HepG2 (cell line): ENCODE results near the gene NDUFB6. TPM values are rescaled to one million over a fixed set of nuclear protein-coding genes. Genes with fewer than 3 reads are reported as not detected.

Experiments
- ATAC-seq: fragments of 200-7000 bp; cut with Tn5 transposase; 3 replicates; pipeline ENCODE4 v1.9.1; 2020; ENCODE audit warnings: mild to moderate bottlenecking, moderate library complexity
- BruUV-seq: library from RNA; stranded (reverse); fragments of 400-500 nt; replicated peaks from 2 replicates; lab custom pipeline; 2021; lab: Mats Ljungman, UMichigan
- CTCF ChIA-PET: fragments of 300-600 bp; formaldehyde crosslinking; extraction: SDS; loops from one replicate; lab custom pipeline; 2021; ENCODE audit warnings: low total read pairs, inconsistent platforms, low intra/inter-chr PET ratio; lab: Yijun Ruan, JAX
- POLR2A ChIA-PET: fragments of 350-600 bp; sonication (Branson Sonifier 250); formaldehyde crosslinking; loops from one replicate; lab custom pipeline; 2020; ENCODE audit warnings: antibody characterized with exemption, inconsistent platforms; lab: Yijun Ruan, JAX
- DNase-seq: peaks from one replicate; pipeline ENCODE4 v3.0.0-alpha.2; 2015; ENCODE audit warnings: low spot score
- FAIRE-seq: peaks from 3 replicates; lab custom pipeline; 2011; peaks lifted over from hg19 to GRCh38; lab: Jason Lieb, UNC
- H2AFZ ChIP-seq: one replicate; pipeline ENCODE4 v1.6.1; 2011; ENCODE audit warnings: low read length, inconsistent platforms
- H3K27ac ChIP-seq: fragments of 300-600 bp; 3 replicates; pipeline ENCODE4 v1.8.0; 2011; ENCODE audit warnings: mixed run types, mild to moderate bottlenecking, mixed read lengths, low read length, inconsistent platforms; ENCODE audit not compliant: insufficient read depth; ENCODE audit errors: extremely low read length
- H3K27me3 ChIP-seq, 2 experiments: fragments of 200-600 bp in 1 of 2; 2 replicates in 1 of 2; 3 replicates in 1 of 2; pipeline versions ENCODE4 v1.6.0 to v1.8.0; 2011; ENCODE audit warnings: low read length in 2 of 2, mild to moderate bottlenecking in 2 of 2, moderate library complexity in 2 of 2, inconsistent platforms in 1 of 2; ENCODE audit not compliant: insufficient read depth in 2 of 2, control insufficient read depth in 1 of 2
- H3K36me3 ChIP-seq, 2 experiments: fragments of 200-600 bp in 1 of 2; replicated peaks in 1 of 2; 2 replicates in 1 of 2; 3 replicates in 1 of 2; pipeline versions ENCODE4 v1.5.1 to v1.8.0; 2011; ENCODE audit warnings: low read length in 2 of 2, inconsistent platforms in 1 of 2; ENCODE audit not compliant: insufficient read depth in 2 of 2, control insufficient read depth in 1 of 2
- H3K4me1 ChIP-seq: 2 replicates; pipeline ENCODE4 v1.5.1; 2012; ENCODE audit warnings: low read length, inconsistent platforms; ENCODE audit not compliant: insufficient read depth
- H3K4me2 ChIP-seq: 2 replicates; pipeline ENCODE4 v1.6.0; 2011; ENCODE audit warnings: low read depth, low read length, inconsistent platforms
- H3K4me3 ChIP-seq, 3 experiments: fragments of 200-600 bp in 1 of 3; sonication (generic), shearing (Covaris generic) in 1 of 3; replicated peaks in 1 of 3; 2 replicates each; pipeline ENCODE4 v1.5.1; 2011 to 2016; ENCODE audit warnings: low read length in 3 of 3, inconsistent platforms in 2 of 3, low read depth in 2 of 3, mild to moderate bottlenecking in 2 of 3, control low read depth in 1 of 3, mixed read lengths in 1 of 3; ENCODE audit not compliant: insufficient read depth in 1 of 3
- H3K79me2 ChIP-seq: one replicate; pipeline ENCODE4 v1.6.1; 2011; ENCODE audit warnings: low read length, inconsistent platforms; ENCODE audit not compliant: insufficient read depth
- H3K9ac ChIP-seq: 2 replicates; pipeline ENCODE4 v1.6.0; 2011; ENCODE audit warnings: mild to moderate bottlenecking, low read depth, low read length, inconsistent platforms; ENCODE audit not compliant: insufficient read depth
- H3K9me3 ChIP-seq: 2 replicates; pipeline ENCODE4 v1.5.1; 2012; ENCODE audit warnings: mild to moderate bottlenecking, low read length
- H4K20me1 ChIP-seq: 2 replicates; pipeline ENCODE4 v1.6.0; 2011; ENCODE audit warnings: inconsistent platforms, mild to moderate bottlenecking, low read length, moderate library complexity; ENCODE audit not compliant: insufficient read depth
- AGO2 ChIP-seq: fragments of 200-400 bp; formaldehyde crosslinking; optimal IDR thresholded peaks from 2 replicates; pipeline ENCODE3; 2017; ENCODE audit warnings: mild to moderate bottlenecking, low read depth, low read length, moderate library complexity
- ATM ChIP-seq: fragments of 450-650 bp; IDR thresholded peaks from 2 replicates; pipeline ENCODE4 v1.7.1; 2017; ENCODE audit warnings: mild to moderate bottlenecking, borderline replicate concordance
- GABPA ChIP-seq, 2 experiments: IDR thresholded peaks; 2 replicates each; pipeline ENCODE4 v1.6.1; 2011 to 2016; ENCODE audit warnings: low read depth in 2 of 2, low read length in 1 of 2, missing biosample characterization in 1 of 2, missing genetic modification characterization in 1 of 2
- NAIF1 ChIP-seq: sonication (generic); formaldehyde crosslinking; IDR thresholded peaks from 2 replicates; pipeline ENCODE4 v1.5.0; 2020; ENCODE audit warnings: mild to moderate bottlenecking, missing genetic modification reagents, borderline replicate concordance
- POLR2AphosphoS5 ChIP-seq: IDR thresholded peaks from 2 replicates; pipeline ENCODE4 v1.6.1; 2012; ENCODE audit warnings: low read depth, low read length
- RELA ChIP-seq: sonication (generic); formaldehyde crosslinking; IDR thresholded peaks from 2 replicates; pipeline ENCODE4 v1.4.0; 2020; ENCODE audit warnings: missing genetic modification reagents
- TBX2 ChIP-seq: sonication (generic); formaldehyde crosslinking; IDR thresholded peaks from 2 replicates; pipeline ENCODE4 v1.5.0; 2020; ENCODE audit warnings: missing genetic modification reagents, mild to moderate bottlenecking, borderline replicate concordance
- ZKSCAN5 ChIP-seq: sonication (generic); formaldehyde crosslinking; IDR thresholded peaks from 2 replicates; pipeline ENCODE4 v1.5.1; 2020; ENCODE audit warnings: mild to moderate bottlenecking, missing genetic modification reagents
- ZNF253 ChIP-seq: sonication (generic); formaldehyde crosslinking; IDR thresholded peaks from 2 replicates; pipeline ENCODE4 v1.8.0; 2022; ENCODE audit warnings: mild to moderate bottlenecking, missing genetic modification reagents, borderline replicate concordance
- ZNF605 ChIP-seq: sonication (generic); formaldehyde crosslinking; IDR thresholded peaks from 2 replicates; pipeline ENCODE4 v1.8.0; 2022; ENCODE audit warnings: mild to moderate bottlenecking, missing genetic modification reagents
- WGBS: methylation state at CpG from one replicate; pipeline ENCODE4 v1.1.6; 2017; ENCODE audit warnings: low lambda C conversion rate; 5-methylcytosine and 5-hydroxymethylcytosine counted together
- in situ Hi-C: cut with HindIII; loops from 2 replicates; pipeline ENCODE4 v1.10.0; 2017; ENCODE audit warnings: low pct_unique_long_range_greater_than_20kb; ENCODE audit not compliant: extremely low pct_ligation_motif_present
- intact Hi-C: fragments of 100-400 bp; cut with micrococcal nuclease; formaldehyde crosslinking; loops from one replicate; pipeline ENCODE4 v1.10.0; 2022; ENCODE audit not compliant: unreplicated experiment
- polyA plus RNA-seq, 8 experiments: library from polyadenylated mRNA; depleted of rRNA in 3 of 8; stranded (reverse) in 7 of 8; unstranded in 1 of 8; fragments of >200 nt; fragmentation: Illumina TruSeq in 4 of 8; extraction: Trizol in 4 of 8; gene quantifications; 2 replicates each; pipeline versions ENCODE4 v1.2.1 to v1.2.3, GENCODE V29; 2011 to 2016; ENCODE audit warnings: low read depth in 4 of 8, missing spikeins in 1 of 8, mixed read lengths in 1 of 8; ENCODE audit not compliant: insufficient read depth in 1 of 8
- total RNA-seq, 5 experiments: library from RNA; depleted of rRNA; stranded (reverse); fragments of >200 nt; fragmentation: Illumina TruSeq; extraction: Trizol; gene quantifications; 2 replicates each; pipeline ENCODE4 v1.2.3, GENCODE V29; 2016; ENCODE audit warnings: low read depth in 1 of 5
- TF ChIP-seq, protein P1 (sequence below): sonication (generic); IDR thresholded peaks from 2 replicates; pipeline ENCODE4 v1.6.1; 2016; ENCODE audit warnings: low read depth, borderline replicate concordance
- TF ChIP-seq, protein P2 (sequence below): sonication (generic); formaldehyde crosslinking; IDR thresholded peaks from 2 replicates; pipeline ENCODE4 v1.5.0; 2020; ENCODE audit warnings: mild to moderate bottlenecking, missing genetic modification reagents, moderate library complexity
- TF ChIP-seq, protein P3 (sequence below): sonication (generic); formaldehyde crosslinking; IDR thresholded peaks from 2 replicates; pipeline ENCODE4 v1.4.0; 2020; ENCODE audit warnings: missing genetic modification reagents, borderline replicate concordance

The NDUFB6 gene
- total and polyA plus RNA-seq, 2 of the 13 experiments (the other 11 are each of a cell fraction or from before 2014, with no cell fraction given), result 31.2 to 81.9 TPM

GRCh38 chr9:32570262-32570661 lies 2.7 kb downstream of the NDUFB6 start:
- in situ Hi-C loops, result loop anchor here (5.0 kb wide), 1 partner anchor 188 kb away; the partner anchor contains the start of gene ACO1
- Histone ChIP-seq H3K36me3 (peaks cover 7 to 34% of the 10 kb centered on the region in 2 experiments; a peak in 4 of 5 replicates), H3K4me1 (peaks cover 24% of the 10 kb centered on the region), H3K79me2 (peaks cover 32% of the 10 kb centered on the region), H3K4me2 (no peak overlapping the region), H3K27ac (no peak overlapping the region), H3K4me3 (no peak overlapping the region), H3K9me3 (no peaks in the 10 kb centered on the region), H3K27me3 (no peaks in the 10 kb centered on the region; a peak in 1 of 5 replicates), H2AFZ (no peak overlapping the region), H4K20me1 (no peaks in the 10 kb centered on the region), H3K9ac (no peak overlapping the region)
- DNase-seq, result no peak
- intact Hi-C loops, result no loop called here
- POLR2A ChIA-PET, result no interaction called here
- ATAC-seq, result no peak
- WGBS, result 98% methylated on average over 4 of the region's 4 CpGs
- CTCF ChIA-PET, result interaction anchor here (1.2 kb wide), 1 partner anchor 191 kb away, joined by 4 read pairs; no protein-coding TSS in a partner anchor
- no peak for FAIRE-seq
- no TSS peak for BruUV-seq
- TF ChIP-seq, protein P1, sequence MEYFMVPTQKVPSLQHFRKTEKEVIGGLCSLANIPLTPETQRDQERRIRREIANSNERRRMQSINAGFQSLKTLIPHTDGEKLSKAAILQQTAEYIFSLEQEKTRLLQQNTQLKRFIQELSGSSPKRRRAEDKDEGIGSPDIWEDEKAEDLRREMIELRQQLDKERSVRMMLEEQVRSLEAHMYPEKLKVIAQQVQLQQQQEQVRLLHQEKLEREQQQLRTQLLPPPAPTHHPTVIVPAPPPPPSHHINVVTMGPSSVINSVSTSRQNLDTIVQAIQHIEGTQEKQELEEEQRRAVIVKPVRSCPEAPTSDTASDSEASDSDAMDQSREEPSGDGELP, result no peak
- TF ChIP-seq ATM (no peak), ZKSCAN5 (CRISPR knock-in tag) (no peak), AGO2 (no peak), ZNF605 (CRISPR knock-in tag) (no peak), GABPA (IDR thresholded peaks at IDR 0.05; ENCODE audit: low read depth, low read length) (no peak), GABPA (CRISPR knock-in tag; IDR thresholded peaks at IDR 0.05; ENCODE audit: low read depth) (no peak), TBX2 (CRISPR knock-in tag) (no peak), NAIF1 (CRISPR knock-in tag) (no peak), RELA (CRISPR knock-in tag) (no peak), POLR2AphosphoS5 (no peak), ZNF253 (CRISPR knock-in tag) (no peak)
- TF ChIP-seq, protein P2, sequence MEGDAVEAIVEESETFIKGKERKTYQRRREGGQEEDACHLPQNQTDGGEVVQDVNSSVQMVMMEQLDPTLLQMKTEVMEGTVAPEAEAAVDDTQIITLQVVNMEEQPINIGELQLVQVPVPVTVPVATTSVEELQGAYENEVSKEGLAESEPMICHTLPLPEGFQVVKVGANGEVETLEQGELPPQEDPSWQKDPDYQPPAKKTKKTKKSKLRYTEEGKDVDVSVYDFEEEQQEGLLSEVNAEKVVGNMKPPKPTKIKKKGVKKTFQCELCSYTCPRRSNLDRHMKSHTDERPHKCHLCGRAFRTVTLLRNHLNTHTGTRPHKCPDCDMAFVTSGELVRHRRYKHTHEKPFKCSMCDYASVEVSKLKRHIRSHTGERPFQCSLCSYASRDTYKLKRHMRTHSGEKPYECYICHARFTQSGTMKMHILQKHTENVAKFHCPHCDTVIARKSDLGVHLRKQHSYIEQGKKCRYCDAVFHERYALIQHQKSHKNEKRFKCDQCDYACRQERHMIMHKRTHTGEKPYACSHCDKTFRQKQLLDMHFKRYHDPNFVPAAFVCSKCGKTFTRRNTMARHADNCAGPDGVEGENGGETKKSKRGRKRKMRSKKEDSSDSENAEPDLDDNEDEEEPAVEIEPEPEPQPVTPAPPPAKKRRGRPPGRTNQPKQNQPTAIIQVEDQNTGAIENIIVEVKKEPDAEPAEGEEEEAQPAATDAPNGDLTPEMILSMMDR (CRISPR knock-in tag), result no peak
- TF ChIP-seq, protein P3, sequence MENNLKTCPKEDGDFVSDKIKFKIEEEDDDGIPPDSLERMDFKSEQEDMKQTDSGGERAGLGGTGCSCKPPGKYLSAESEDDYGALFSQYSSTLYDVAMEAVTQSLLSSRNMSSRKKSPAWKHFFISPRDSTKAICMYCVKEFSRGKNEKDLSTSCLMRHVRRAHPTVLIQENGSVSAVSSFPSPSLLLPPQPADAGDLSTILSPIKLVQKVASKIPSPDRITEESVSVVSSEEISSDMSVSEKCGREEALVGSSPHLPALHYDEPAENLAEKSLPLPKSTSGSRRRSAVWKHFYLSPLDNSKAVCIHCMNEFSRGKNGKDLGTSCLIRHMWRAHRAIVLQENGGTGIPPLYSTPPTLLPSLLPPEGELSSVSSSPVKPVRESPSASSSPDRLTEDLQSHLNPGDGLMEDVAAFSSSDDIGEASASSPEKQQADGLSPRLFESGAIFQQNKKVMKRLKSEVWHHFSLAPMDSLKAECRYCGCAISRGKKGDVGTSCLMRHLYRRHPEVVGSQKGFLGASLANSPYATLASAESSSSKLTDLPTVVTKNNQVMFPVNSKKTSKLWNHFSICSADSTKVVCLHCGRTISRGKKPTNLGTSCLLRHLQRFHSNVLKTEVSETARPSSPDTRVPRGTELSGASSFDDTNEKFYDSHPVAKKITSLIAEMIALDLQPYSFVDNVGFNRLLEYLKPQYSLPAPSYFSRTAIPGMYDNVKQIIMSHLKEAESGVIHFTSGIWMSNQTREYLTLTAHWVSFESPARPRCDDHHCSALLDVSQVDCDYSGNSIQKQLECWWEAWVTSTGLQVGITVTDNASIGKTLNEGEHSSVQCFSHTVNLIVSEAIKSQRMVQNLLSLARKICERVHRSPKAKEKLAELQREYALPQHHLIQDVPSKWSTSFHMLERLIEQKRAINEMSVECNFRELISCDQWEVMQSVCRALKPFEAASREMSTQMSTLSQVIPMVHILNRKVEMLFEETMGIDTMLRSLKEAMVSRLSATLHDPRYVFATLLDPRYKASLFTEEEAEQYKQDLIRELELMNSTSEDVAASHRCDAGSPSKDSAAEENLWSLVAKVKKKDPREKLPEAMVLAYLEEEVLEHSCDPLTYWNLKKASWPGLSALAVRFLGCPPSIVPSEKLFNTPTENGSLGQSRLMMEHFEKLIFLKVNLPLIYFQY (CRISPR knock-in tag), result no peak
